H9 (cell line): ENCODE results near the gene SLC45A1. TPM values are rescaled to one million over a fixed set of nuclear protein-coding genes. Genes with fewer than 3 reads are reported as not detected.

ENCODE experiments used
- DNase-seq: peaks from one replicate; pipeline ENCODE4 v3.0.0-alpha.2; 2017
- H2AFZ ChIP-seq: one replicate; pipeline ENCODE4 v1.6.1; 2013; ENCODE audit warnings: mild to moderate bottlenecking, low read length, control low read depth, moderate library complexity
- H2AK5ac ChIP-seq: 2 replicates; pipeline ENCODE4 v1.6.1; 2013; ENCODE audit warnings: low read length, control low read depth, mixed read lengths; ENCODE audit not compliant: insufficient read length
- H2BK120ac ChIP-seq: one replicate; pipeline ENCODE4 v1.6.1; 2013; ENCODE audit warnings: low read depth, mild to moderate bottlenecking, low read length, control low read depth, inconsistent platforms; ENCODE audit not compliant: poor library complexity, severe bottlenecking
- H2BK12ac ChIP-seq: 2 replicates; pipeline ENCODE4 v1.6.1; 2013; ENCODE audit warnings: low read length, control low read depth, mixed read lengths, low read depth; ENCODE audit not compliant: insufficient read length
- H2BK15ac ChIP-seq: 2 replicates; pipeline ENCODE4 v1.6.1; 2013; ENCODE audit warnings: low read depth, low read length, control low read depth
- H2BK20ac ChIP-seq: one replicate; pipeline ENCODE4 v1.6.1; 2013; ENCODE audit warnings: low read depth, mild to moderate bottlenecking, low read length, control low read depth, inconsistent platforms; ENCODE audit not compliant: poor library complexity, severe bottlenecking
- H2BK5ac ChIP-seq: 2 replicates; pipeline ENCODE4 v1.6.1; 2013; ENCODE audit warnings: low read length, control low read depth, mixed read lengths; ENCODE audit not compliant: insufficient read length
- H3K14ac ChIP-seq: 2 replicates; pipeline ENCODE4 v1.6.1; 2013; ENCODE audit warnings: low read length, control low read depth; ENCODE audit not compliant: insufficient read depth
- H3K18ac ChIP-seq: 2 replicates; pipeline ENCODE4 v1.6.1; 2013; ENCODE audit warnings: low read depth, mild to moderate bottlenecking, mixed read lengths, low read length, control low read depth; ENCODE audit not compliant: insufficient read length
- H3K23ac ChIP-seq: 2 replicates; pipeline ENCODE4 v1.6.1; 2013; ENCODE audit warnings: low read length, control low read depth, mixed read lengths, low read depth; ENCODE audit not compliant: insufficient read length
- H3K23me2 ChIP-seq: 2 replicates; pipeline ENCODE4 v1.6.1; 2013; ENCODE audit warnings: low read depth, mild to moderate bottlenecking, mixed read lengths, low read length, control low read depth; ENCODE audit not compliant: insufficient read length, poor library complexity, severe bottlenecking
- H3K27ac ChIP-seq: 2 replicates; pipeline ENCODE4 v1.5.1; 2013; ENCODE audit warnings: low read length, control low read depth, mixed read lengths, low read depth; ENCODE audit not compliant: insufficient read length
- H3K27me3 ChIP-seq: 2 replicates; pipeline ENCODE4 v1.6.1; 2013; ENCODE audit warnings: low read length, control low read depth, inconsistent platforms; ENCODE audit not compliant: insufficient read depth
- H3K4ac ChIP-seq: 2 replicates; pipeline ENCODE4 v1.6.1; 2013; ENCODE audit warnings: low read depth, mild to moderate bottlenecking, control low read depth, inconsistent platforms, low read length, moderate library complexity
- H3K4me1 ChIP-seq: 2 replicates; pipeline ENCODE4 v1.6.1; 2013; ENCODE audit warnings: low read length, control low read depth, inconsistent platforms; ENCODE audit not compliant: insufficient read depth
- H3K4me2 ChIP-seq: 2 replicates; pipeline ENCODE4 v1.6.1; 2013; ENCODE audit warnings: low read length, control low read depth, mixed read lengths; ENCODE audit not compliant: insufficient read length, insufficient read depth
- H3K56ac ChIP-seq: 2 replicates; pipeline ENCODE4 v1.6.1; 2013; ENCODE audit warnings: low read depth, mild to moderate bottlenecking, mixed read lengths, low read length, control low read depth; ENCODE audit not compliant: insufficient read length
- H3K79me1 ChIP-seq: 2 replicates; pipeline ENCODE4 v1.6.1; 2013; ENCODE audit warnings: low read depth, mild to moderate bottlenecking, moderate library complexity, low read length, control low read depth, inconsistent platforms; ENCODE audit not compliant: insufficient read depth, poor library complexity, severe bottlenecking
- H3K79me2 ChIP-seq: 2 replicates; pipeline ENCODE4 v1.6.1; 2013; ENCODE audit warnings: low read length, control low read depth, inconsistent platforms; ENCODE audit not compliant: insufficient read depth
- H3K9ac ChIP-seq: 2 replicates; pipeline ENCODE4 v1.6.1; 2013; ENCODE audit warnings: low read length, control low read depth, mixed read lengths; ENCODE audit not compliant: insufficient read length; ENCODE audit errors: extremely low read depth
- H3K9me3 ChIP-seq: one replicate; pipeline ENCODE4 v1.6.1; 2013; ENCODE audit warnings: low read depth, low read length, inconsistent platforms; ENCODE audit not compliant: control insufficient read depth
- H3T11ph ChIP-seq: one replicate; pipeline ENCODE4 v1.6.1; 2013; ENCODE audit warnings: mild to moderate bottlenecking, low read length, control low read depth, inconsistent platforms
- H4K20me1 ChIP-seq: one replicate; pipeline ENCODE4 v1.6.1; 2013; ENCODE audit not compliant: control insufficient read depth, insufficient read length, insufficient read depth
- H4K5ac ChIP-seq: 2 replicates; pipeline ENCODE4 v1.6.1; 2013; ENCODE audit warnings: low read depth, mild to moderate bottlenecking, mixed read lengths, low read length, control low read depth; ENCODE audit not compliant: insufficient read length
- H4K8ac ChIP-seq: replicated peaks from 2 replicates; pipeline ENCODE4 v1.6.1; 2013; ENCODE audit warnings: low read length, control low read depth, mixed read lengths, low read depth; ENCODE audit not compliant: insufficient read length
- H4K91ac ChIP-seq: 2 replicates; pipeline ENCODE4 v1.6.1; 2013; ENCODE audit warnings: low read depth, mild to moderate bottlenecking, moderate library complexity, mixed read lengths, low read length, control low read depth; ENCODE audit not compliant: insufficient read length
- H3K27ac Mint-ChIP-seq, 3 experiments: 2 replicates in 2 of 3; 3 replicates in 1 of 3; pipeline ENCODE4 v1.8.0; 2020 to 2021; ENCODE audit warnings: mixed read lengths in 3 of 3, mild to moderate bottlenecking in 1 of 3, moderate library complexity in 1 of 3
- H3K27me3 Mint-ChIP-seq: 2 replicates; pipeline ENCODE4 v1.8.0; 2021; ENCODE audit warnings: low read depth, mild to moderate bottlenecking, moderate library complexity, mixed read lengths
- H3K36me3 Mint-ChIP-seq, 3 experiments: 2 replicates in 2 of 3; 3 replicates in 1 of 3; pipeline ENCODE4 v1.8.0; 2020 to 2021; ENCODE audit warnings: low read depth in 3 of 3, mixed read lengths in 3 of 3; ENCODE audit not compliant: insufficient read depth in 1 of 3
- H3K4me1 Mint-ChIP-seq, 2 experiments: 2 replicates each; pipeline ENCODE4 v1.8.0; 2020; ENCODE audit warnings: mixed read lengths in 2 of 2
- H3K4me3 Mint-ChIP-seq, 2 experiments: 2 replicates in 1 of 2; 3 replicates in 1 of 2; pipeline ENCODE4 v1.8.0; 2020 to 2021; ENCODE audit warnings: mild to moderate bottlenecking in 2 of 2, mixed read lengths in 2 of 2, moderate library complexity in 1 of 2
- H3K9me3 Mint-ChIP-seq, 2 experiments: 2 replicates in 1 of 2; 3 replicates in 1 of 2; pipeline ENCODE4 v1.8.0; 2020; ENCODE audit warnings: mild to moderate bottlenecking in 2 of 2, mixed read lengths in 2 of 2, moderate library complexity in 1 of 2
- WGBS: extraction: QIAGEN DNeasy Blood & Tissue Kit; methylation state at CpG from one replicate; pipeline ENCODE4 v1.1.7; 2013; ENCODE audit warnings: missing lambda C conversion rate, low lambda C conversion rate, mixed read lengths; ENCODE audit not compliant: insufficient read length; ENCODE audit errors: extremely low coverage; 5-methylcytosine and 5-hydroxymethylcytosine counted together
- total RNA-seq: library from RNA; stranded (reverse); gene quantifications from 2 replicates; pipeline ENCODE4 v1.2.1, GENCODE V29; 2021
- TF ChIP-seq, protein P1 (sequence below): fragments of 200-600 bp; sonication (generic); conservative IDR thresholded peaks from 3 replicates; pipeline ENCODE4 v1.8.0; 2021; ENCODE audit warnings: antibody characterized with exemption, mild to moderate bottlenecking

The SLC45A1 gene
- total RNA-seq, 1 experiment from 2014 or later: 0.63 TPM

DNA sequence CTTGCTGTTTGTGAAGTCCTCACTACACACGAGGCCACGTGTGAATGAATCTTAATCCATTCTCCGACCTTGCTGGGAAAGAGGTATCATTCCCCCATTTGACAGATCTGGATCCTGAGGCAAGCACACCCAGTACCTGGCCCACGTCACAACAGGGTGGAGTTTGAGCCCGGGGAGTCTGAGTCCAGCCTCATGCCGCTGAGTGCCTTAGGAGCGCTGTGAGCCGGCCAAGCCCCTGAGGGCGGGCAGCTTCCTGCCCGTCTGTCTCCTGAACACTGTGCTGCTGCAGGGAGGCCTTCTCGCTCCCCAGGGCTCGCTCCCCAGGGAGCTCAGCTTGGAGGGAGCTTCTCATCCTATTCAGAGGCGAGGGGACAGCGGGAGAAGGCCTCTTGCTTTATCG is 29.7 kb downstream of the SLC45A1 start:
- H3K27me3 Mint-ChIP-seq: peaks cover 3% of the 10 kb centered on the region
- no peak overlapping the region for H2BK20ac ChIP-seq
- H2BK15ac ChIP-seq: no peak overlapping the region
- H3T11ph ChIP-seq: no peak overlapping the region
- no peaks in the 10 kb centered on the region for H3K9me3 ChIP-seq
- H3K79me1 ChIP-seq: no peaks in the 10 kb centered on the region
- H3K9me3 Mint-ChIP-seq: no peaks in the 10 kb centered on the region; a peak in 1 of 5 replicates
- H3K23ac ChIP-seq: no peak overlapping the region
- peaks cover 18 to 20% of the 10 kb centered on the region in 2 experiments for H3K4me1 Mint-ChIP-seq
- no peak overlapping the region for H2BK120ac ChIP-seq
- H3K4me1 ChIP-seq: no peaks in the 10 kb centered on the region; the same call in 1 of the 2 replicates
- H3K4me2 ChIP-seq: no peak overlapping the region
- H4K20me1 ChIP-seq: no peaks in the 10 kb centered on the region
- no peak overlapping the region for H3K14ac ChIP-seq
- H3K23me2 ChIP-seq: no peaks in the 10 kb centered on the region
- no peak overlapping the region for H3K27ac ChIP-seq
- H3K18ac ChIP-seq: no peak overlapping the region
- no peaks in the 10 kb centered on the region for H3K79me2 ChIP-seq
- no peak overlapping the region for H2BK12ac ChIP-seq
- peaks cover 3 to 4% (median 3%) of the 10 kb centered on the region in 3 experiments; a peak in 6 of 7 replicates for H3K36me3 Mint-ChIP-seq
- no peak overlapping the region for H3K27ac Mint-ChIP-seq
- H4K8ac ChIP-seq: no peak overlapping the region
- TF ChIP-seq, protein P1, sequence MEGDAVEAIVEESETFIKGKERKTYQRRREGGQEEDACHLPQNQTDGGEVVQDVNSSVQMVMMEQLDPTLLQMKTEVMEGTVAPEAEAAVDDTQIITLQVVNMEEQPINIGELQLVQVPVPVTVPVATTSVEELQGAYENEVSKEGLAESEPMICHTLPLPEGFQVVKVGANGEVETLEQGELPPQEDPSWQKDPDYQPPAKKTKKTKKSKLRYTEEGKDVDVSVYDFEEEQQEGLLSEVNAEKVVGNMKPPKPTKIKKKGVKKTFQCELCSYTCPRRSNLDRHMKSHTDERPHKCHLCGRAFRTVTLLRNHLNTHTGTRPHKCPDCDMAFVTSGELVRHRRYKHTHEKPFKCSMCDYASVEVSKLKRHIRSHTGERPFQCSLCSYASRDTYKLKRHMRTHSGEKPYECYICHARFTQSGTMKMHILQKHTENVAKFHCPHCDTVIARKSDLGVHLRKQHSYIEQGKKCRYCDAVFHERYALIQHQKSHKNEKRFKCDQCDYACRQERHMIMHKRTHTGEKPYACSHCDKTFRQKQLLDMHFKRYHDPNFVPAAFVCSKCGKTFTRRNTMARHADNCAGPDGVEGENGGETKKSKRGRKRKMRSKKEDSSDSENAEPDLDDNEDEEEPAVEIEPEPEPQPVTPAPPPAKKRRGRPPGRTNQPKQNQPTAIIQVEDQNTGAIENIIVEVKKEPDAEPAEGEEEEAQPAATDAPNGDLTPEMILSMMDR: no peak
- no peak overlapping the region for H3K4ac ChIP-seq
- H3K9ac ChIP-seq: no peak overlapping the region
- H2AK5ac ChIP-seq: no peak overlapping the region
- H2BK5ac ChIP-seq: no peak overlapping the region
- no peak overlapping the region for H4K91ac ChIP-seq
- H3K56ac ChIP-seq: no peak overlapping the region
- no peaks in the 10 kb centered on the region for H3K27me3 ChIP-seq
- no peak overlapping the region for H4K5ac ChIP-seq
- H3K4me3 Mint-ChIP-seq: no peak overlapping the region
- no peak overlapping the region for H2AFZ ChIP-seq
- no peak for DNase-seq
- no CpG with 5 or more reads among the region's 15 CpGs for WGBS
